DMS153 (cell line): ENCODE results near the gene DUSP9.
"Not testable (repeated sequence)": the region's sequence is repeated elsewhere in the genome, so short reads cannot be mapped to it uniquely, and the experiment has no call there.

ENCODE experiments used
- DNase-seq: peaks from one replicate; lab custom pipeline; 2025; lab: John Stamatoyannopoulos, UW

Gene DUSP9

GRCh38 chrX:153692611-153693156 is 45.7 kb downstream of the DUSP9 start:
- no peak for DNase-seq

GRCh38 chrX:153693216-153694086 is 46.4 kb downstream of the DUSP9 start:
- no peak for DNase-seq

GRCh38 chrX:153694256-153694655 is 47.3 kb downstream of the DUSP9 start:
- not testable (repeated sequence) for DNase-seq

- no peak for DNase-seq
Measured at GRCh38 chrX:153694687-153695270, 47.8 kb downstream of the DUSP9 start.

GRCh38 chrX:153696100-153696499 is 49.1 kb downstream of the DUSP9 start:
- no peak for DNase-seq

- DNase-seq = not testable (repeated sequence)
Measured at GRCh38 chrX:153696538-153696937, 49.5 kb downstream of the DUSP9 start.

- DNase-seq = not testable (repeated sequence)
Measured at GRCh38 chrX:153696986-153697722, 50.2 kb downstream of the DUSP9 start.

GRCh38 chrX:153697924-153698865 is 51.2 kb downstream of the DUSP9 start:
- no peak for DNase-seq

GRCh38 chrX:153699210-153699783 is 52.3 kb downstream of the DUSP9 start:
- not testable (repeated sequence) for DNase-seq

- DNase-seq = not testable (repeated sequence)
Measured at GRCh38 chrX:153699784-153700371, 52.9 kb downstream of the DUSP9 start.

GRCh38 chrX:153700376-153700945 is 53.5 kb downstream of the DUSP9 start:
- no peak for DNase-seq
